Epithelial cell of esophagus (primary cell): ENCODE data around the gene TRPM1.

Source experiments
- DNase-seq: peaks from one replicate; pipeline ENCODE4 v3.0.0; 2010; ENCODE audit warnings: low read depth
- H3K4me3 ChIP-seq: 2 replicates; pipeline ENCODE4 v1.5.1; 2011; ENCODE audit warnings: mild to moderate bottlenecking, low read length, control low read depth
- TF ChIP-seq, protein P1 (sequence below): IDR thresholded peaks from 2 replicates; pipeline ENCODE4 v1.5.1; 2011; ENCODE audit warnings: low read depth, mild to moderate bottlenecking, low read length, control low read depth, inconsistent platforms; ENCODE audit not compliant: insufficient read depth; ENCODE audit errors: missing control alignments

TRPM1 gene

GRCh38 chr15:31050953-31051352 is 50.6 kb downstream of the TRPM1 start:
- TF ChIP-seq, protein P1, sequence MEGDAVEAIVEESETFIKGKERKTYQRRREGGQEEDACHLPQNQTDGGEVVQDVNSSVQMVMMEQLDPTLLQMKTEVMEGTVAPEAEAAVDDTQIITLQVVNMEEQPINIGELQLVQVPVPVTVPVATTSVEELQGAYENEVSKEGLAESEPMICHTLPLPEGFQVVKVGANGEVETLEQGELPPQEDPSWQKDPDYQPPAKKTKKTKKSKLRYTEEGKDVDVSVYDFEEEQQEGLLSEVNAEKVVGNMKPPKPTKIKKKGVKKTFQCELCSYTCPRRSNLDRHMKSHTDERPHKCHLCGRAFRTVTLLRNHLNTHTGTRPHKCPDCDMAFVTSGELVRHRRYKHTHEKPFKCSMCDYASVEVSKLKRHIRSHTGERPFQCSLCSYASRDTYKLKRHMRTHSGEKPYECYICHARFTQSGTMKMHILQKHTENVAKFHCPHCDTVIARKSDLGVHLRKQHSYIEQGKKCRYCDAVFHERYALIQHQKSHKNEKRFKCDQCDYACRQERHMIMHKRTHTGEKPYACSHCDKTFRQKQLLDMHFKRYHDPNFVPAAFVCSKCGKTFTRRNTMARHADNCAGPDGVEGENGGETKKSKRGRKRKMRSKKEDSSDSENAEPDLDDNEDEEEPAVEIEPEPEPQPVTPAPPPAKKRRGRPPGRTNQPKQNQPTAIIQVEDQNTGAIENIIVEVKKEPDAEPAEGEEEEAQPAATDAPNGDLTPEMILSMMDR = no peak
- no peak for DNase-seq
- no peak overlapping the region for H3K4me3 ChIP-seq

DNA sequence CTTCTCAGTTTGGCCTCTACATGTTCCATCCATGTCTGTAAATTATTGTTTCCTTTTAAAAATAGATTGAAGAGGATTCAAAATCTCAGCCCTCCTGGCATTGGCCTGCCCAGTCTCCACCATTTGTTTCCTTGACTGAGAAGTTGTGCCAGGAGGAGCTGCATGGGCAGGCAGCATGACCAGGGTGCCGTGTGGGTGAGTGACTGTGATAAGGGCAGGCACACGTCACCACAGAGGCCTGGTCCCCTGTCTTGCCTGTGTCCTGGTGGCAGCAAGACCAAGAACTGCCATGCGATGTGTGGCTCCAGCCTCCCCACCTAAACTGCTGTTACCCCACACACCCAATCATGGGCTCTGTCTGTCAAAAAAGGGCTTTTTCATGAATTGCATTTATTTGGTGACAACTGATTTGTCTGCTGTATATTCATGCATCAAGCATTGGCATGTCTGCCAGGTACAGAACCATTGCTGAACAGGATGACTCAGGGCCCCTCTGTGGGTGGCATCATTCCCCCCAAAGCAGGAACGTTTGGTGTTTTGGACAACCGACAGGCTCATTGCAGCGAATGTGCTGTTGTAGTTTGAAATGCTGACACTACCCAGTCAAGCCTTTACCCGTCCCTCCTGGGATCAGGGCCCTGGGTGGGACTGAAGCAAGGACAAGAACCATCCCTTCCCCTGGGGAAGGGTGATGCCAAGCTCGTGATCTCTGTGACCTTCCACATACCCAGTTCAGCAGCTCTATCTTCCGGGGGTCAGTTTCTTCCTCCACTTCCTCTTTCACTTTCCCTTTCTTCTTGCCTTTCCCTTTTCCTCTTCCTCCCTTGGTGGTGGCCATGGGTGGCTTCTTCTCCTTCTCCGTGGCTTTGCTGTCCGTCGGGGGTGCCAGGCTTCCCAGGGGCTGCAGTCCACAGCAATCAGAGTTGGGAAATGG is 51.6 kb downstream of the TRPM1 start:
- H3K4me3 ChIP-seq = no peak overlapping the region

GRCh38 chr15:31049111-31049510 is 52.4 kb downstream of the TRPM1 start:
- no peak for DNase-seq
- H3K4me3 ChIP-seq = no peak overlapping the region
- TF ChIP-seq, protein P1 = no peak

More for the DNA sequence above, 51.6 kb downstream of the TRPM1 start:
- TF ChIP-seq, protein P1 = no peak
- DNase-seq = no peak

DNA sequence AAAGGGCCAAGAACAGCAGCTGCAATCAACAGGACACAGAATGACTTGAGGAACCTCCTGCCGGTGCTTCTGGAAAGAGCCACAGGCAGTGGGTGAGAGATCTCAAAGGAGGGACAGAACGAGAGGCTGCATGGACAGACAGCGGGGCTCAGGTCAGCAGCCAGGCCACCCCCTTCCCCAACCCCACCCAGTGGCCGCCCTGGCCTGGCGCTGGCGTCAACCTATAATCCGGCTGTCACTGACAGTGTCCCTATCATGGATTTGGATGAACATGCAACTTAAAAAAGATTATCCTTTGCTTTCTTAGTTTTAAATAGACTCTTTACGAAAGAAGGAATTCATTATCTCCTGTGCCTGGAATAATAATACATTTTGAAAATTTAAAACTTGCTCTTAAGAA is 54.1 kb downstream of the TRPM1 start:
- no peak for DNase-seq
- no peak overlapping the region for H3K4me3 ChIP-seq
- TF ChIP-seq, protein P1 = no peak

GRCh38 chr15:31046759-31047359 is 54.7 kb downstream of the TRPM1 start:
- no peak overlapping the region for H3K4me3 ChIP-seq
- DNase-seq = no peak
- TF ChIP-seq, protein P1 = no peak

- H3K4me3 ChIP-seq = no peak overlapping the region
- TF ChIP-seq, protein P1 = no peak
Measured at GRCh38 chr15:31045606-31046005, 55.9 kb downstream of the TRPM1 start.

DNA sequence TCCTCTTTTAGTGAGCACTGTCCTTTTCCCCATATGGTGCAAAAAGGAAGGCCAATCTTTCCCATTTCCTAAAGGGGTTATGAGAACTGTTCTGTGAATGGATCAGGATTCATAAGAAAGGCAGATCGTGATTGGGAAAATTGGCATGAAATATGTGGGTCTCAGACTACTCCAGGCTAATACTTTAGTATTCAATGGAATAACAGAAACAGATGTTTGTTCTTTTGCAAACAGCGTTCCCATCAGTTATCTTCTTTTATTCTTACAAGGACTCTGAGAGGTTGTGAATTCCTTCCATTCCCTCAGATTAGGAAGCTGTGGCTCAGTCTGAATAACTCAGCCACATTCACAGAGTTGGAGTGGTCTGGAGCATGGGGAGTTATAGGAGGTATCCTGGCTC is 58.8 kb downstream of the TRPM1 start:
- no peak for DNase-seq

More at GRCh38 chr15:31045606-31046005, 55.9 kb downstream of the TRPM1 start:
- no peak for DNase-seq

More for the DNA sequence above, 58.8 kb downstream of the TRPM1 start:
- TF ChIP-seq, protein P1 = no peak
- H3K4me3 ChIP-seq = no peak overlapping the region
